Endothelial cell of umbilical vein (primary cell): ENCODE results near the gene ANKRD62. TPM values are rescaled to one million over a fixed set of nuclear protein-coding genes. Genes with fewer than 3 reads are reported as not detected.

Experiments used
- BruUV-seq: library from RNA; stranded (reverse); fragments of 400-500 nt; replicated peaks from 2 replicates; lab custom pipeline; 2021; lab: Mats Ljungman, UMichigan
- CTCF ChIA-PET: fragments of 300-600, 350-600 bp; sonication (Branson Sonifier 250); formaldehyde crosslinking; loops from one replicate; lab custom pipeline; 2021; ENCODE audit warnings: antibody characterized with exemption, inconsistent platforms; lab: Charles Lee
- POLR2A ChIA-PET: fragments of 300-600, 350-600 bp; sonication (Branson Sonifier 250); formaldehyde crosslinking; loops from one replicate; lab custom pipeline; 2021; ENCODE audit warnings: antibody characterized with exemption, inconsistent platforms; lab: Charles Lee
- DNase-seq: peaks from one replicate; pipeline ENCODE4 v3.0.0-alpha.2; 2011; ENCODE audit warnings: low read depth, low spot score
- FAIRE-seq: peaks from 2 replicates; lab custom pipeline; 2011; peaks lifted over from hg19 to GRCh38; lab: Jason Lieb, UNC
- H2AFZ ChIP-seq: 2 replicates; pipeline ENCODE4 v1.6.0; 2012; ENCODE audit warnings: low read depth, low read length, control low read depth, inconsistent platforms
- H3K27ac ChIP-seq: 2 replicates; pipeline ENCODE4 v1.5.1; 2011; ENCODE audit warnings: low read depth, mild to moderate bottlenecking, control low read depth, low read length, moderate library complexity; ENCODE audit not compliant: insufficient read depth
- H3K27me3 ChIP-seq, 2 experiments: 2 replicates each; pipeline versions ENCODE4 v1.6.0 to v1.6.1; 2011; ENCODE audit warnings: low read length in 2 of 2, mixed read lengths in 1 of 2; ENCODE audit not compliant: control insufficient read depth in 2 of 2, insufficient read depth in 2 of 2
- H3K36me3 ChIP-seq, 2 experiments: 2 replicates in 1 of 2; 3 replicates in 1 of 2; pipeline ENCODE4 v1.5.1; 2011; ENCODE audit warnings: low read length in 2 of 2, mild to moderate bottlenecking in 1 of 2, moderate library complexity in 1 of 2; ENCODE audit not compliant: control insufficient read depth in 2 of 2, insufficient read depth in 2 of 2; ENCODE audit errors: extremely low read depth in 1 of 2
- H3K4me1 ChIP-seq: 3 replicates; pipeline ENCODE4 v1.5.1; 2011; ENCODE audit warnings: mild to moderate bottlenecking, low read length; ENCODE audit not compliant: control insufficient read depth, insufficient read depth; ENCODE audit errors: extremely low read depth
- H3K4me2 ChIP-seq: 2 replicates; pipeline ENCODE4 v1.6.1; 2011; ENCODE audit warnings: low read length, control low read depth, mixed read lengths; ENCODE audit not compliant: insufficient read depth
- H3K4me3 ChIP-seq, 3 experiments: fragments of 200-600 bp in 1 of 3; sonication (generic), shearing (Covaris generic) in 1 of 3; replicated peaks in 1 of 3; 2 replicates each; pipeline ENCODE4 v1.5.1; 2011 to 2016; ENCODE audit warnings: control low read depth in 3 of 3, low read length in 3 of 3, mild to moderate bottlenecking in 2 of 3, inconsistent platforms in 1 of 3, low read depth in 1 of 3, moderate library complexity in 1 of 3; ENCODE audit not compliant: insufficient read depth in 1 of 3
- H3K79me2 ChIP-seq: 2 replicates; pipeline ENCODE4 v1.6.0; 2012; ENCODE audit warnings: low read length, inconsistent platforms; ENCODE audit not compliant: control insufficient read depth, insufficient read depth
- H3K9ac ChIP-seq: replicated peaks from 2 replicates; pipeline ENCODE3; 2011; ENCODE audit warnings: low read length, control low read depth; ENCODE audit not compliant: insufficient read depth; ENCODE audit errors: extremely low read depth
- H3K9me1 ChIP-seq: replicated peaks from 3 replicates; pipeline ENCODE4 v1.6.0; 2011; ENCODE audit warnings: mild to moderate bottlenecking, low read length; ENCODE audit not compliant: control insufficient read depth, insufficient read depth; ENCODE audit errors: extremely low read depth
- H3K9me3 ChIP-seq: replicated peaks from 2 replicates; pipeline ENCODE4 v1.5.1; 2012; ENCODE audit warnings: low read length, inconsistent platforms; ENCODE audit not compliant: control insufficient read depth, insufficient read depth
- H4K20me1 ChIP-seq: replicated peaks from 2 replicates; pipeline ENCODE3; 2011; ENCODE audit warnings: mild to moderate bottlenecking, low read length; ENCODE audit not compliant: control insufficient read depth, insufficient read depth; ENCODE audit errors: extremely low read depth
- CTCF ChIP-seq, 2 donors: IDR thresholded peaks; 1 replicate in 1 of 2; 2 replicates in 1 of 2; pipeline ENCODE4 v1.5.1; 2011; ENCODE audit warnings: low read length in 2 of 2, mild to moderate bottlenecking in 2 of 2, moderate library complexity in 2 of 2, control low read depth in 1 of 2, inconsistent platforms in 1 of 2, low read depth in 1 of 2; ENCODE audit not compliant: insufficient read depth in 1 of 2; ENCODE audit errors: extremely low read depth in 1 of 2
- EZH2 ChIP-seq: IDR thresholded peaks from 2 replicates; pipeline ENCODE4 v1.6.1; 2012; ENCODE audit warnings: borderline replicate concordance, low read depth, mild to moderate bottlenecking, moderate library complexity, low read length, inconsistent platforms; ENCODE audit not compliant: severe bottlenecking
- FOS ChIP-seq: IDR thresholded peaks from 2 replicates; pipeline ENCODE4 v1.6.1; 2011; ENCODE audit warnings: mild to moderate bottlenecking, low read length, moderate library complexity, borderline replicate concordance; ENCODE audit not compliant: insufficient read depth
- GATA2 ChIP-seq: IDR thresholded peaks from 2 replicates; pipeline ENCODE4 v1.7.0; 2011; ENCODE audit warnings: low read depth, mild to moderate bottlenecking, moderate library complexity, mixed read lengths, low read length; ENCODE audit not compliant: insufficient read length, insufficient read depth
- JUN ChIP-seq: IDR thresholded peaks from 2 replicates; pipeline ENCODE4 v1.6.1; 2011; ENCODE audit warnings: borderline replicate concordance, low read depth; ENCODE audit not compliant: insufficient read length, insufficient read depth
- MAX ChIP-seq: IDR thresholded peaks from 2 replicates; pipeline ENCODE4 v1.6.1; 2011; ENCODE audit not compliant: insufficient read depth, insufficient read length
- MYC ChIP-seq: IDR thresholded peaks from one replicate; pipeline ENCODE4 v1.6.1; 2011; ENCODE audit warnings: mild to moderate bottlenecking, low read depth, low read length
- POLR2A ChIP-seq: IDR thresholded peaks from 2 replicates; pipeline ENCODE4 v1.6.1; 2012; ENCODE audit warnings: low read depth, mild to moderate bottlenecking, control low read depth, low read length
- POLR2AphosphoS5 ChIP-seq: IDR thresholded peaks from 2 replicates; pipeline ENCODE4 v1.6.1; 2012; ENCODE audit warnings: low read depth, mild to moderate bottlenecking, control low read depth, low read length, moderate library complexity; ENCODE audit not compliant: insufficient read depth
- dilution Hi-C: fragments of 300-500 bp; cut with MboI; formaldehyde crosslinking; loops from one replicate; pipeline ENCODE4 v1.15.0; 2019; ENCODE audit warnings: low sequenced_read_pairs; ENCODE audit not compliant: extremely low pct_ligation_motif_present
- intact Hi-C: fragments of 100-400 bp; cut with micrococcal nuclease; formaldehyde crosslinking; loops from one replicate; pipeline ENCODE4 v1.10.0; 2022
- polyA plus RNA-seq, 4 experiments: library from polyadenylated mRNA; depleted of rRNA in 3 of 4; stranded (reverse) in 3 of 4; unstranded in 1 of 4; fragments of >200 nt; gene quantifications; 2 replicates each; pipeline versions ENCODE4 v1.2.1 to v1.2.3, GENCODE V29; 2011 to 2012; ENCODE audit warnings: missing spikeins in 1 of 4
- total RNA-seq: library from RNA; stranded (reverse); gene quantifications from 2 replicates; pipeline ENCODE4 v1.2.3, GENCODE V29; 2021

ANKRD62 gene
- total and polyA plus RNA-seq, 2 donors (not counting 3 experiments of a cell fraction or from before 2014, with no cell fraction given) = not detected

DNA sequence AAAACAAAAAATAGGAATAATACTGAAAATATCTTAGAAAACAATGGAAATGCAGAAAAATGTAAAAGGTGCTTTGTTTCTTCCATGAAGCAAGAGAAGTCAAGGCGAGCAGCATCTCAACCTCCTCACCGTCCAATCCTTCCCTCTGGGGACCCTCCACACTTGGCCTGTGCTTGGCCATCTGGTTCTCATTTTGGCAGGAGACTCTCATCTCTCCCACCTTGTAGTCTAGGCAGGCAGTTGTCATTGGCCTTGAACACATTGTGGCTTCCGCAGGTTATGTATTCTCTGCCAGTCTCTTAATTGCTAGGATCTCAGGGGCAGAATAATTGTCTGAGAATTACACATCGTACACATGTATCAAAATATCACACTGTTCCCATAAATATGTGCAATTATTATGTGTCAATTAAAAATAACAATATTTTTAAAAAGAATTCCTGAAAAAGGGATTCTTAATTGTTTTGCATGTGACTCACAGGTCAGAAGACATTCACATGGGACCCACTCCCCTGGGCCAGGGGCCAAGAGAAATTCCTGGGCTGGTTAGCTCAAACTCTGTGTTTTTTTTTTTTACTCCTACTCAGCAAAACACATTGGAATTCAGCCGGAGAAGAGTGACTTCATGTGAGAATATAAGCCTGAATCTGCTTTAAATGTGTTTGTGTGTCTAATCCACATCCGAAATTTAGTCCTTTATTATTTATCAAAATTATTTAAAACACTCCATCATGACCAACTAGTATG lies 14.0 kb upstream of the ANKRD62 start:
- peak overlapping the region; percentile 55 for H3K27ac ChIP-seq
- H2AFZ ChIP-seq = no peak overlapping the region
- no peak overlapping the region for H3K9ac ChIP-seq
- peak overlapping the region; percentile 22 for H3K4me2 ChIP-seq
- H3K4me1 ChIP-seq = peaks cover 11% of the 10 kb centered on the region
- H3K9me3 ChIP-seq = no peaks in the 10 kb centered on the region
- ChIA-PET CTCF (interaction anchor here (0.7 kb wide), 2 partner anchors 84 to 157 kb away, joined by 5 to 6 read pairs; no protein-coding TSS in a partner anchor), POLR2A (interaction anchor here (0.8 kb wide), 1 partner anchor 9 kb away, joined by 3 read pairs; no protein-coding TSS in a partner anchor)
- FAIRE-seq (peak; percentile 82), DNase-seq (peak; percentile 91)
- intact Hi-C loops (no loop called here), dilution Hi-C loops (no loop called here)
- no TSS peak for BruUV-seq
- no peak overlapping the region for H3K4me3 ChIP-seq
- no peaks in the 10 kb centered on the region for H4K20me1 ChIP-seq
- no peaks in the 10 kb centered on the region for H3K79me2 ChIP-seq
- no peaks in the 10 kb centered on the region for H3K36me3 ChIP-seq
- H3K27me3 ChIP-seq = no peaks in the 10 kb centered on the region
- TF ChIP-seq FOS (peak; percentile 41), JUN (peak; percentile 11), MAX (no peak)
- no peaks in the 10 kb centered on the region for H3K9me1 ChIP-seq

DNA sequence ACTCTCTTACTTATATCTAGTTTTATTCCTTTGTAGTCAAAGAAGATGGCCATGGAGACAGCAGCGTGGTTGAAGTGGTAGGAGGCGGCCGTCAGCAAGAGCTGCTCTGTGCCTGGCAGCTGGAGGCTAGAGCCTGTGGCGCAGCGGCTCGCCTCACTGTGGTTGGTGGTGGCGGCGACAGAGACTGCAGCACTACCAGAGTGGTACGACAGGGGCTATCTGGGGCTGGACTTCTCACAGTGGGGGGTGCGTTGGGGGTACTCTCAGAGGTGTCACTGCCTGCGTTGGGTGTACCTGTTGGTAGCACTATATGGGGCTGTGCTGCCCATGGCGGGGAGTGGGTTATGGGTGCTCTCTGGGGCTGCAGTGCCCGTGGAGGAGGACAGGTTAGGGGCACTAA lies 8.5 kb upstream of the ANKRD62 start:
- H2AFZ ChIP-seq = no peak overlapping the region
- no peak overlapping the region for H3K27ac ChIP-seq
- H3K9ac ChIP-seq = no peak overlapping the region
- no peaks in the 10 kb centered on the region for H3K27me3 ChIP-seq
- H3K36me3 ChIP-seq = no peaks in the 10 kb centered on the region
- H3K9me3 ChIP-seq = no peaks in the 10 kb centered on the region
- dilution Hi-C loops (no loop called here), intact Hi-C loops (no loop called here)
- BruUV-seq = no TSS peak
- peaks cover 3% of the 10 kb centered on the region for H3K4me1 ChIP-seq
- H4K20me1 ChIP-seq = no peaks in the 10 kb centered on the region
- H3K4me2 ChIP-seq = no peak overlapping the region
- ChIA-PET CTCF (no interaction called here), POLR2A (no interaction called here)
- DNase-seq = no peak
- TF ChIP-seq POLR2A (no peak), CTCF (IDR thresholded peaks at IDR 0.05; ENCODE audit: extremely low read depth in 1 of 2, insufficient read depth in 1 of 2, low read depth in 1 of 2, low read length in 2 of 2) (no peak), MYC (no peak), GATA2 (no peak), POLR2AphosphoS5 (no peak), JUN (no peak), FOS (no peak), EZH2 (no peak), MAX (no peak)
- no peaks in the 10 kb centered on the region for H3K79me2 ChIP-seq
- FAIRE-seq = no peak
- no peaks in the 10 kb centered on the region for H3K9me1 ChIP-seq
- no peak overlapping the region for H3K4me3 ChIP-seq
